Common myeloid progenitor, CD34-positive (primary cell): ENCODE data around the gene HBE1.

Experiments used
- CTCF ChIA-PET: fragments of 350-600 bp; sonication (Branson Sonifier 250); formaldehyde crosslinking; loops from one replicate; lab custom pipeline; 2021; ENCODE audit warnings: antibody characterized with exemption; lab: Charles Lee
- POLR2A ChIA-PET: fragments of 350-600 bp; sonication (Branson Sonifier 250); formaldehyde crosslinking; loops from one replicate; lab custom pipeline; 2021; ENCODE audit warnings: antibody characterized with exemption; lab: Charles Lee
- DNase-seq, 3 donors: peaks; one replicate each; pipeline versions ENCODE4 v3.0.0 to v3.0.0-alpha.2; 2013
- H3K27ac ChIP-seq, 2 experiments: 1 replicate in 1 of 2; 2 replicates in 1 of 2; pipeline ENCODE4 v1.7.0; 2013; ENCODE audit warnings: inconsistent platforms in 2 of 2, low read length in 2 of 2, mild to moderate bottlenecking in 2 of 2, low read depth in 1 of 2, moderate library complexity in 1 of 2; ENCODE audit not compliant: severe bottlenecking in 2 of 2, insufficient read depth in 1 of 2, poor library complexity in 1 of 2
- H3K27me3 ChIP-seq, 5 experiments: replicated peaks in 2 of 5; 1 replicate in 3 of 5; 2 replicates in 2 of 5; pipeline versions ENCODE4 v1.6.1 to v1.7.0; 2013; ENCODE audit warnings: low read length in 4 of 5, mild to moderate bottlenecking in 2 of 5, moderate library complexity in 2 of 5, inconsistent platforms in 1 of 5; ENCODE audit not compliant: insufficient read depth in 5 of 5, control insufficient read depth in 4 of 5
- H3K36me3 ChIP-seq, 4 experiments: 1 replicate in 2 of 4; 2 replicates in 2 of 4; pipeline versions ENCODE4 v1.6.1 to v1.7.0; 2013; ENCODE audit warnings: low read length in 3 of 4, control low read depth in 1 of 4, mild to moderate bottlenecking in 1 of 4; ENCODE audit not compliant: control insufficient read depth in 4 of 4, insufficient read depth in 4 of 4
- H3K4me1 ChIP-seq, 4 experiments: 1 replicate in 3 of 4; 2 replicates in 1 of 4; pipeline versions ENCODE4 v1.6.1 to v1.7.1; 2013; ENCODE audit warnings: low read length in 3 of 4, mild to moderate bottlenecking in 3 of 4, control low read depth in 1 of 4, inconsistent platforms in 1 of 4, moderate library complexity in 1 of 4; ENCODE audit not compliant: control insufficient read depth in 4 of 4, insufficient read depth in 4 of 4; ENCODE audit errors: control extremely low read depth in 1 of 4
- H3K4me3 ChIP-seq, 7 experiments: 1 replicate in 4 of 7; 2 replicates in 3 of 7; pipeline versions ENCODE4 v1.5.1 to v1.7.0; 2013; ENCODE audit warnings: mild to moderate bottlenecking in 7 of 7, low read length in 6 of 7, moderate library complexity in 6 of 7, inconsistent platforms in 2 of 7, low read depth in 2 of 7, control low read depth in 1 of 7; ENCODE audit not compliant: insufficient read depth in 4 of 7, control insufficient read depth in 1 of 7; ENCODE audit errors: extremely low read depth in 1 of 7
- H3K9me3 ChIP-seq, 5 experiments: 1 replicate in 4 of 5; 2 replicates in 1 of 5; pipeline versions ENCODE4 v1.6.1 to v1.7.1; 2013; ENCODE audit warnings: low read length in 4 of 5, mild to moderate bottlenecking in 2 of 5, inconsistent platforms in 1 of 5, low read depth in 1 of 5, moderate library complexity in 1 of 5; ENCODE audit not compliant: control insufficient read depth in 4 of 5, insufficient read depth in 2 of 5; ENCODE audit errors: control extremely low read depth in 1 of 5
- WGBS: methylation state at CpG from one replicate; pipeline ENCODE4 v1.1.5; 2013; ENCODE audit not compliant: insufficient coverage; 5-methylcytosine and 5-hydroxymethylcytosine counted together

HBE1 gene

DNA sequence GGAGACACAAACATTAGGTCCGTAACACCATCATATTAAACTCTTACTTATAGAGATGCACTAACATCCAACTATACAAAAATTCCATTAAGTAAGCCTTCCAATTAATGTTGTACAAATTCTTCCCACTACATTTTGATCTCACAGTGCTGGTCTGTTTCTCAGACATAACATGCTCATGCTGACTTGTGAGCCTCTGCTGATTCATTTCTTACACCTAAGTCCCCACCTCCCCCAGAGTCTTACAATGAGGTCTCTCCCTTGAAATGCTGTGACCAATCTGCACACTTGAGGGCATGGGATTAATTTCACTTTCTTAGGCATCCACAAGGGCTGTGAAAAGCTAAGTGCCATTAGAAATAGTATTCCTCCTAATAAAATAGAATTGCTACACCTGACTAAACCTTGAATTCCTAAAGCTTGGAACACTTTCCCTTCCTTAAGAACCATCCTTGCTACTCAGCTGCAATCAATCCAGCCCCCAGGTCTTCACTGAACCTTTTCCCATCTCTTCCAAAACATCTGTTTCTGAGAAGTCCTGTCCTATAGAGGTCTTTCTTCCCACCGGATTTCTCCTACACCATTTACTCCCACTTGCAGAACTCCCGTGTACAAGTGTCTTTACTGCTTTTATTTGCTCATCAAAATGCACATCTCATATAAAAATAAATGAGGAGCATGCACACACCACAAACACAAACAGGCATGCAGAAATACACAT, 22.1 kb downstream of the HBE1 start:
- DNase-seq, result no peak
- POLR2A ChIA-PET, result no interaction called here

DNA sequence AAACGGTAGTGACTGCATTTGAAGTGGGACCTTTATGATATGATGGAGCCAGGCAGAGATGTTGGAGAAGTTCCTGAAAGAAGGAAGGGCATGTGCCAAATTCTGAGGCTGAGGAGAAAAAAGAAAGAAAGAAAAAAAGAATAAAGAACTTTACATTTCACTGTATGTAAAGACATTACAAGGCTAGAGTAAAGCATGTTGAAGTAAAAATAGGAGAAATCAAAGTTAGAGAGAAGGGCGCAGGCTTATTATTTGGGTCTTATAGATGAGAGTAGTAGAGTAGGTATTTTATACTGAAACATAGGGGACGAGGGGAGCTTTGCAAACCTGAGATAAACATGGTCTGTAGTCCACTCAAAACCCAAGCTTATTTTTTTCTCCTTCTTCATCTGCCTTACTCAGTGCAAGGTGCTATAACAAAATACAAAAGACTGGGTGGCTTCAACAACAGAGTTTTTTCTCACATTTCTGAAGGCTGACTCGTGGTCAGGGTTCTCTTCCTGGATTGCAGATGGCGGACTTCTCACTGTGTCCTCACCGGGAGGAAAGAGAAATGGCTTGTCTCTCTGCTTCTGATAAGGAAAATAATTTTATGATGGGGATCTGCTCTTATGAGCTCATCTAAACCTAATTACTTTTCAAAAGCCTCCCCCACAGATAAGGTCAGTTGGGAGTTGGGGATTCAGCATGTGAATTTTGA, 22.8 kb downstream of the HBE1 start:
- Histone ChIP-seq H3K27me3 (no peaks in the 10 kb centered on the region), H3K9me3 (no peaks in the 10 kb centered on the region), H3K36me3 (no peaks in the 10 kb centered on the region), H3K27ac (peak overlapping the region in 1 of 2 experiments; percentile 71), H3K4me1 (peaks cover 0 to 11% (median 4%) of the 10 kb centered on the region in 4 experiments), H3K4me3 (no peak overlapping the region)
- WGBS, result 92% methylated on average over 3 of the region's 6 CpGs
- DNase-seq, result no peak
- CTCF ChIA-PET, result no interaction called here
- POLR2A ChIA-PET, result no interaction called here

More for the DNA sequence above, 22.1 kb downstream of the HBE1 start:
- Histone ChIP-seq H3K9me3 (no peaks in the 10 kb centered on the region), H3K27ac (peak overlapping the region in 1 of 2 experiments; percentile 71), H3K36me3 (no peaks in the 10 kb centered on the region), H3K27me3 (no peaks in the 10 kb centered on the region), H3K4me3 (no peak overlapping the region), H3K4me1 (peaks cover 0 to 10% (median 3%) of the 10 kb centered on the region in 4 experiments)
- CTCF ChIA-PET, result no interaction called here
- 100% methylated on average over 1 of the region's 3 CpGs for WGBS

DNA sequence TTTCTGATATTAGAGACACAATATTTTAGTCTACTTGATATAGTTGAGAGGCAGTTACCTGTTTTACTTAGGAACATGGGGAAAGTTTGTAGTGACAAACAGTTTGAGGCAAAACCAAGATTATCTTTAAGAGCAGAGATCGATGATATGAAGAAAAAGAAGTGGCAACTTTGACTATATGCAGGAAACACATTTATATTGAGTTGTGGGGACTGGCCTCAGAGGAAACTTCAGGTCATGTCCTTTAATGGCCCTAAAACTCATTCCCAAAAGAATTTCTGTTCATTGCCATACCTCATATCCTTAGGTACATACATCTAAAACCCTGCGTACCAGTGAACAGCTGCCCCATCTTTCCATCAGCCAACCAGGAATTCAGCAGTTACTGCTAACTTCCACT, 24.6 kb downstream of the HBE1 start:
- H3K4me3 ChIP-seq, result no peak overlapping the region
- ChIA-PET POLR2A (no interaction called here), CTCF (no interaction called here)
- DNase-seq, result peak in 1 of 3 donors; percentile 41
- H3K27ac ChIP-seq, result peak overlapping the region in 1 of 2 experiments; percentile 0
- H3K36me3 ChIP-seq, result no peaks in the 10 kb centered on the region
- no peaks in the 10 kb centered on the region for H3K27me3 ChIP-seq
- H3K9me3 ChIP-seq, result no peaks in the 10 kb centered on the region
- 90% methylated on average over 1 of the region's 2 CpGs for WGBS
- H3K4me1 ChIP-seq, result peaks cover 0 to 14% (median 6%) of the 10 kb centered on the region in 4 experiments

DNA sequence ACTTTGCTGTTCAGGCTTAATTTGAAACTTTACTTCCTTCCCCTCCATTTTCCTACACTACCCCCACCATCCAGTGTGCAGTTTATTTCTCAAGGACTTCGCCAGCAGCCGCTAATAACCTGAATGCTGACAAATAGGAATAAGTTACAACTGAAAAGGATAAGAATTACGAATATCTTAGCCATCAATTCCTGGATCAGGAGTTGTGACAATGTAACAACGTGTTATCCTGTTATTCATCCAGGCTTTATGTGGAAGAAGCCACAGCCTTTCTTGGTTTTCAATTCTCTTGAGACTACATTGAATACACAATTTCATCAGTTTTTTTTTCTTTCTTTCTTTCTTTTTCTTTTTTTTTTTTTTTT, 25.9 kb downstream of the HBE1 start:
- no peaks in the 10 kb centered on the region for H3K9me3 ChIP-seq
- ChIA-PET CTCF (no interaction called here), POLR2A (no interaction called here)
- WGBS, result no CpG with 5 or more reads among the region's 4 CpGs
- H3K27me3 ChIP-seq, result no peaks in the 10 kb centered on the region
- no peak overlapping the region for H3K4me3 ChIP-seq
- DNase-seq, result no peak
- H3K36me3 ChIP-seq, result no peaks in the 10 kb centered on the region
- peaks cover 0 to 14% (median 6%) of the 10 kb centered on the region in 4 experiments for H3K4me1 ChIP-seq
- peak overlapping the region in 1 of 2 experiments; percentile 8 for H3K27ac ChIP-seq

DNA sequence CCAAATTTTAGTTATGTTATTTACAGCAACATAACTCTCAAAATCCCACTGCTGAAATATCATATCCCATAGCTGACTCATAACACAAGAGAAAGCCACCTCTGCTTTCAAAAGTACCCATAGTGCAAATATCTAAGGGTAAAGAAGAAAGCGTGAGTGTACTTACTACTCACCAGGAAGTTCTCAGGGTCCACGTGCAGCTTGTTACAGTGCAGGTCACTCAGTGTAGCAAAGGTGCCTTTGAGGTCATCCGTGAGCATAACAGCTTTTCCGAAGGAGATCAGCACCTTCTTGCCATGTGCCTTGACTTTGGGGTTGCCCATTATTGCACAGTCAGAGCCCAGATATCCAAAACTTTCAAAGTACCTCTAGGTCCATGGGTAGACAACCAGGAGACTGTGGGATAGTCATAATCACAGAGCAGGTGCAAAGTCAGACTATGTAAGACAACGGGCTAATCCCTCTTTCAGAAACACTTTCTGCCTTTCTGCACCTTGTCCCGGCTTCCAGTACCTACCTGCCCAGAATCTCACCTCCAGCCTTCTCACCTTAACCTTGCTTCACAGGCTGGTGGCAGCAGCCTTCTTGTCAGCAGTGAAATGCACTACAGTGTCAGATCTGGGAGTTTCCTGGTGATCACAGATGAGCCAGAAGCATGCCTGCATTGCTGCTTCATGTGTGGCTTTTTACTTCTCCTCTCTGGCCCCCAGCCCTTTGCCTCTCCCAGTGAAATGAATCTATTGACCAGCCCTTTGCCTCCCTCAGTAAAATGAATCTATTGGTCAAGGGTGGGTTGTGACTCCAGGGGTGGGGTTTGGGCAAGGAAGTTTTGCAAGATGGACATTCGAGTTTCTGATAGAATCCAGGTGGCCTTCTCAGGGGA, 26.6 kb downstream of the HBE1 start:
- H3K27ac ChIP-seq, result peak overlapping the region in 1 of 2 experiments; percentile 8
- WGBS, result 97% methylated on average over 7 of the region's 7 CpGs

DNA sequence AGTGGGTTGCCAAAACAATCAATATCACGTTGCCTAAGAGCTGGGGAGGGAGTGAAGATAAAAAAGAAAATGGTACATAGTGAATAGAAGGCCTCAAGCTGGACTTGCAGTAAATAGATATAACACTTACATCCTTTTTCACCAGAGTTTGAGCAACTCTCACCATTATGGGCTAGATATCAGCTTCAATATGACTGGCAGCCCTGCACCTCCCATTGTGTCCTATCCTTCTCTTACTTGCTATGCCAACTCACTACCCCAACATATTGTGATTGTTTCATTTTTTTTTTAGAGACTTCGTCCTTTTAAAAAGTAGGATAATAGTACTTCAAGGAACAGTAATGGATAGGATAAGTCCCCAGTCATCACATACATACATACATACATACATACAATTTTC, 27.5 kb downstream of the HBE1 start:
- Histone ChIP-seq H3K36me3 (no peaks in the 10 kb centered on the region), H3K4me1 (peaks cover 2 to 17% (median 6%) of the 10 kb centered on the region in 4 experiments), H3K9me3 (no peaks in the 10 kb centered on the region), H3K27me3 (no peaks in the 10 kb centered on the region), H3K27ac (no peak overlapping the region), H3K4me3 (no peak overlapping the region)
- ChIA-PET POLR2A (no interaction called here), CTCF (no interaction called here)
- WGBS, result no CpG with 5 or more reads among the region's 2 CpGs
- no peak for DNase-seq

More for the DNA sequence above, 26.6 kb downstream of the HBE1 start:
- Histone ChIP-seq H3K9me3 (no peaks in the 10 kb centered on the region), H3K4me3 (no peak overlapping the region), H3K4me1 (peaks cover 2 to 18% (median 6%) of the 10 kb centered on the region in 4 experiments), H3K36me3 (no peaks in the 10 kb centered on the region), H3K27me3 (no peaks in the 10 kb centered on the region)
- POLR2A ChIA-PET, result no interaction called here
- CTCF ChIA-PET, result no interaction called here
- DNase-seq, result no peak
